H4 (cell line): ENCODE data around the gene INAFM1. TPM values are rescaled to one million over a fixed set of nuclear protein-coding genes. Genes with fewer than 3 reads are reported as not detected.

Experiments used
- DNase-seq: peaks from one replicate; pipeline ENCODE4 v3.0.0-alpha.2; 2015; ENCODE audit warnings: low spot score
- total RNA-seq: library from RNA; depleted of rRNA; stranded (reverse); fragments of >200 nt; shearing (Covaris generic); gene quantifications from 2 replicates; pipeline ENCODE4 v1.2.3, GENCODE V29; 2014; rRNA removed

The INAFM1 gene
- 5.7 and 7.2 TPM in 2 replicates for total RNA-seq

- peak; percentile 92 for DNase-seq
Observed at GRCh38 chr19:47274071-47274890, at the start of gene INAFM1. INAFM1 (plus strand) TSS chr19:47274885; CDS start chr19:47274920, 35 bp downstream.

DNA sequence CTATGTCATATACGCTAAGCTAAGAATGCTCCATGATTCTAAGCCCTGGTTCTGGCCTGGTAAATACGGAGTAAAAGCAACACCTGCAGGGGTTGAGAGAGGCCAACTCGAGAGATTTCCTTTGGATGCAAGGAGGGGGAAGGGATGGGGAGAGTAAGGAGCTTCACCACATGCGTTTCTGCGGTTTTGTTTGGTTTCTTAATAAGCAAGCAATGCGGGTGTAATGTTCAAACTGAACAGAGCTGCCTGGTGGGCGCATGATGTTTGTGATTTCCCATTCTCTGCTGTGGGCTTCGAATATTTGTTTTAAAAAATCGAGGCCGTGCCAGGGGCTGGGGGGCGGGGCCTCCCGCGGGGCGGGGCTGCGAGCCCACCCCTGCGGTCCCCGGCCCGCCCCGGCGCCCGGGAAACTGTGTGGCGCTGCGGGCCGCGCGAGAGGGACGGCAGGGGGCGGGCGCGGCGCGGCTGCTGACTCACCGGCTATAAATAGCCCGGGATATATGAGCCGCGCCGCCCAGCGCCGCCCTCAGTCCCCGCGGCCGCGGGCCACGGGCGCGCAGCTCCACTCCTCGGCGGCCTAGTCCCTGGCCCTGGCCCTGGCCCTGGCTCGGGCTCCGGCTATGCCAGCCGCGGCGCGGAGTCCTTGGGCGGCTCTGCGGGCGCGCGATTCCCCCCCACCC lies 48.8 kb upstream of the INAFM1 start:
- peak; percentile 82 for DNase-seq

DNA sequence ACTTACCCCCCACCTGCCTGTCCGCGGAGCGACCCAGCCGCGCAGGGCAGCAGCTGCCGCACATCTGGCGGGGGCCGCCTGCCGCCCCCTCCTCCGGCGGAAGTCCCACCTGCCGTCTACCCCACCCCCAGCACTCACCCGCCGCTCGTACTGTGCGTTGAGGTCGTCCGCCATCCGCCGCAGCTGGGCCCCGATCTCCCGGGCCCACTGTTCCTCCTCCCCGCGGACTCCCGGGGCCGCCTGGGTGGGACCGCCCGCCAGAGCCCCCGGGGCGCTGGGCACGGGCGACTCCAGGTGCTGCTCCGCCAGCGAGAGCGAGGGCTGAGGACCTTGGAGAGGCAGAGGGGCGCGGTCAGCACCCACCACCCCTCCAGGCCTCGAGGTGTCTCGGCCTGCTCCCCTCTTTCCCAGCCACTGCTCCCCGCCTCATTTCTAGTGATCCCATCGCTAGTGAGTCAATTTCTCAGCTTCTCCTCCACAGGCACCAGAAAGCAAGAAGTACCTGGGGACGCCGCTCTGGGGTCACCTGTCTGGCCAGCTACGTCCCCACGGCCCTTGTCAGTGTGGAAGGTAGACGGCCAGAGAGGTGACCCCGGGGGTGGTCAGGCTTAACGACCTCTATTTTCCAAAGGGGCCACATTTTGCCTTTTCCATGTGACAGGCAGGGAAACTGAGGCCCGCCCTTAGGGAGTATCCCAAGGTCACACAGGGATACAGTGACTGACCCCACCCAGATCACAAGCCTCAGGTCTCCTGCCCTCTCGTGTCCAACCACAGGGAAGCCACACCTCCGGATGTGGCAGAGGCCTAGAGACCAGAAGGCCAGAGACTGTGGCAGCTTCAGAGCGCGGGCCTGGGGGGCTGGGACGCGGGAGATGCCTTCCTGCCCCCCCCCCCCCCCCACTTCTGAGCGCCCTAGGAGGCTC lies 48.0 kb upstream of the INAFM1 start:
- DNase-seq = peak; percentile 93

GRCh38 chr19:47227352-47228167 lies 47.1 kb upstream of the INAFM1 start:
- peak; percentile 98 for DNase-seq

DNA sequence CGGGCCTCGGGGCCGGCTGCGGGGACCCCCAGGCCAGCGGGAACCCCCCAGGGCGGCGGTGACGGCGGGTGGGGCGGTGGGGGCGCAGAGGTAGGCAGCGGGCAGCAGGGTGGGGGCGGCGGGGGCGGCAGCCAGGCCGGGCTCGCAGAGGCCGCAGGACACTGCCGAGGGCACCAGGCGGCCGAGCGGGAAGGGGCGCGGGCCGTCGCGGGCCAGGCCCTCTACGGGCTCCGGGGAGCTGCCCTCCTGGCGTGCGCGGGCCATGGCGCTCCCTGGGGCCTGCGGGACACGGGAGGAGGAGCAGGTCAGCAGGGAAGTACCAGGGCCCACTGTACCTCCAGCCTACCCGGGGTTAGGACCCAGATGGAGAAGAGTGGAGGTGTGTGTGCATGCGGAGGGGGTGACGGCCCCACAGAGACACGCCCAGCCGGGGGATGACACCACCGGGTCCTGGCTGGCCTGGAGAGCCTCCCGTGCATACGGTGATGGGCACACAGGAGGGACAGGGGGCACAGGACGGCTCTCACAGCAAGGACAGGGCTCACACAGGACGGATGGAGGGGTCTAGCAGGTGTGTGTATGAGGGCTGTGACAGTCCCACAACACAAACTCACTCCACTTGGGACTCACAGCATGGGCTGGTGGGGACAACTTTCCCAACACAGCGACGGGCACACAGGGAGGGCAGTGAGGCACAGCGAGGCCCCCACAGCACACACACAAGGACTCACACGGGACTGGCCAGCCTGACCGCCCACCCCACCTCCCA lies 46.3 kb upstream of the INAFM1 start:
- peak; percentile 56 for DNase-seq

DNA sequence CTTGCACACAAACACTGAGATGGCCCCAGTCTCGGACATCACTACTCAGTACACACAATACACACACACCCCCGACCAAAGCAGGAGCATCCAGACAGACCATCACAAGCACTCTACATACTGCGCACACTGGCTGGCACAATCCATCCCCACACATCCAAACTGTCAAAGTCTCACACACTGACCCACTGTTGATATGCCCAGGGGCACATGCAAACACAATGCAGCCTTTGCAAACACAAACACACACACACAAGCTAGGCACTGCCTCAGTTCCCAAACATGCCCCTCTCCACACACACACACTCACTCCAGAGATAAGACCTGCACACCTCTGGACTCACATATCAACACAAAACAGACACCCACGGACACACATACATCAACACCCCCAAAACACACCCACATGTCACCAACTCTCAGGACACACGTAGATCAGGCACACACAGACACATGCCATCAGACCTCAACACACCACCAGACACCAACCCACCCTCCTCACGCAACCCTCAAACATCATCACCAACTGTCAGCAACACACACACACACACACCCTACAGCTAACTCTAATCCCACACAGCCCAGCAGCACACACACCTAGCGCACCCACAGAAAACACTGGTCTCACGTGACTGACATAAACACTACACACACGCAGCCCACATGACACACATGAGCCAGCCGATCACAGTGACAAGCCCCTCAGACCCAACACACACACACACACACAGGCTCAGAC lies 45.6 kb upstream of the INAFM1 start:
- DNase-seq = no peak

DNA sequence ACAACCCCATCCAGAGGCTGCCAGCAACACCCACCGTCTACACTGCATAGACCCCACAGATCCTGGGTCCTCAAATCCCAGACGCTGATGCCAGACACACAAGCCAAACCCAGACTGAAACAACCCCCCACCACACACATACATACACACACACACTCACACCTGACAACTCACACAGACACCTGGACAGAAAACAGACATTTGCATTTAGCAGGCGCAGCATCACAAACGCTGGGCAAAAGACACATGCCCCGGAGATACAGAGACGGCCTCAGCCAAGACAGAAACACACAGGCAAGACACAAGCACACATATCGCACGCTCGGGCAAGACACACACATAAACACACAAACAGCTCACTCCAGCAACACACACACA lies 45.0 kb upstream of the INAFM1 start:
- no peak for DNase-seq

GRCh38 chr19:47230054-47230920 lies 44.4 kb upstream of the INAFM1 start:
- DNase-seq = no peak

GRCh38 chr19:47230921-47231214 lies 43.8 kb upstream of the INAFM1 start, which contains the start of gene BBC3:
BBC3 (minus strand) TSS chr19:47231199; CDS start chr19:47228431, 2,768 bp downstream.
- no peak for DNase-seq

GRCh38 chr19:47231215-47232054 lies 43.2 kb upstream of the INAFM1 start:
- DNase-seq = peak; percentile 61

- peak; percentile 81 for DNase-seq
Observed at GRCh38 chr19:47232422-47233211, 42.1 kb upstream of the INAFM1 start.

DNA sequence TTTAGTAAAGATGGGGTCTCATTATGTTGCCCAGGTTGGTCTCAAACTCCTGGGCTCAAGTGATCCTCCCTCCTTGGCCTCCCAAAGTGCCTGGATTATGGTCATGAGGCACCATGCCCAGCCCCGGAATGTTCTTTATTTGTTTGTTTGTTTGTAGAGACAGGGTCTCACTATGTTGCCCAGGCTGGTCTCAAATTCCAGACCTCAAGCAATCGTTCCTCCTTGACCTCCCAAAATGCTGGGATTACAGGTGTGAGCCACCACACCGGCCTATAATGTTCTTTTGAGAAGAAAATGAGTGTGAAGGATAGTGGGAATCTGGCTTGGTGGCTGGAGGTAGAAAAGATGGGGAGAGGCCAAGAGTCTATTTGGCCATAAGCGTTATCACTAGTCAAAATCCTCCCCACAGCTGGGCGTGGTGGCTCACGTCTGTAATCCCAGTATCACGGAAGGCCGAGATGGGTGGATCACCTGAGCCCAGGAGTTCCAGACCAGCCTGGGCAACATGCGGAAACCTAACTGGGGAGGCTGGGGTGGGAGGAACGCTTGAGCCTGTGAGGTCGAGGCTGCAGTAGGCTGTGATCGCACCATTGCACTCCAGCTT lies 38.5 kb upstream of the INAFM1 start:
- DNase-seq = no peak

DNA sequence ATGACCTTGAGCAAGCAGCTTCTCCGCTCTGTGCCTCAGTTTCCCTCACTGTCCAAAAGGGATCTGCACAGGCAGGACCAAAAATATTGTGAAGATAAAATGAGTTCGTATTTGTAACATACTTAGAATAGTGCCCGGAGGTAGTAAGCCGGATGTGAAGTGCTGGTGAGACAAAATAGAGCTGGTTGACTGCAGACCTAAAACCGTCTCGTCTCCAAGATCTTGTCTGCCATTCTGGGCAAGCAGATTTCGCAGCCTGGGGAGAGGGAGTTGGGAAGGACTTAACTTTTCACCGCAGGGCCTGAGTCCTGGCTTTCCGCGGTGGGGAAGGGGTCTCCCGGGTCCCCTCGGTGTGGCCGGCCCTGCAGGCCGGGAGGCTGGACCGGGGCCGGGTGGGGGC lies 35.5 kb upstream of the INAFM1 start:
- DNase-seq = no peak

- no peak for DNase-seq
Observed at GRCh38 chr19:47239610-47240296, 34.9 kb upstream of the INAFM1 start.

DNA sequence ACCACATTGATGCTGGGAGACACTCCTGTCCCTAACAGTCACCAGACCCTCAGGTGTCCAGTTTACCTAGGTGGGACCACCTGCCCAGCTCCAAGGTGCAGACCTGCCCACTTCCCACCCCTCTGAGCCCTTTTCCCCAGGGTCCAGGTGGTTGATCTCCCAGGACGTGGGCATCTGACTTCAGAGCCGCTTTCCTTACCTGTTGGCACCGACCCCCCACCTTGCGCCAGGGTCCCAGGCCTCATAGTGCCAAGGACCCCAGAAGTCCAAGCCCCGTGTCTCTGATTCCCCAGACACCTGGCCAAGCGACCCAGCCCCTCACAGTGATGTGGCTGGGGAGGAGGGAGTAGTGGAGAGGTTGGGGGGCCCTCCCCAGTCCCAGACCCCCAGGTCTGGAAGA lies 34.1 kb upstream of the INAFM1 start:
- DNase-seq = no peak
